NT2/D1 (cell line): ENCODE measurements around the gene GIPC1.

Experiments
- SUZ12 ChIP-seq: IDR thresholded peaks from 2 replicates; pipeline ENCODE4 v1.6.1; 2011; ENCODE audit not compliant: insufficient read length, insufficient read depth; ENCODE audit errors: extremely low read depth
- YY1 ChIP-seq: IDR thresholded peaks from 2 replicates; pipeline ENCODE4 v1.6.1; 2011; ENCODE audit not compliant: insufficient read length, insufficient read depth
- ZNF274 ChIP-seq: IDR thresholded peaks from 2 replicates; pipeline ENCODE4 v1.6.1; 2011; ENCODE audit warnings: mild to moderate bottlenecking, low read depth, low read length

GRCh38 chr19:14459703-14460102, 36.2 kb downstream of the GIPC1 start:
- no peak for TF ChIP-seq ZNF274
- TF ChIP-seq YY1 = no peak
- TF ChIP-seq SUZ12 = no peak
